SIG-M5 treated with dmso at 0.1 percent for 504 hours (cell line): ENCODE measurements around the gene LYZL4.
A peak's percentile ranks its signal among the peaks of the same experiment; 100 is the strongest.

ENCODE experiments used
- DNase-seq: peaks from one replicate; lab custom pipeline; 2025; ENCODE audit not compliant: unreplicated experiment; lab: John Stamatoyannopoulos, UW

Gene LYZL4

DNA sequence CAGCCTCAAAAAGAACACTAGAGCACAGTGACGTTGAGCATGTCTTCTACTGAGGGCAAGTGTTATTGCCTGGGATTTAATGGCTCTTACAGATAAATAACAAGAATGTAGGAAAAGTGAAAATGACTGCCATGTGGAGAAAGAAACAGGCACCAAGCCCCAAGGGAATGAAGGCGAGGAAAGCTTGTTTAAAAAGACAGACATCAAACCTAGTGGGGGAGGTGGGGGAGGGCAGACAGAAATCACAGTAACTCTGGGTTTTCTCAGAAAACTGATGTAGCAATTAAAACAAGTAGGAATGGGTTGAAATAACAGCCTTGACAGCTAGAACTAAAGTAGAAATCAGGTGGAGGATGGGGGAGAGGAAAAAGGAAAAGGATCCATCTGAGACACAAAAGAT lies 18.4 kb upstream of the LYZL4 start:
- DNase-seq, result no peak

DNA sequence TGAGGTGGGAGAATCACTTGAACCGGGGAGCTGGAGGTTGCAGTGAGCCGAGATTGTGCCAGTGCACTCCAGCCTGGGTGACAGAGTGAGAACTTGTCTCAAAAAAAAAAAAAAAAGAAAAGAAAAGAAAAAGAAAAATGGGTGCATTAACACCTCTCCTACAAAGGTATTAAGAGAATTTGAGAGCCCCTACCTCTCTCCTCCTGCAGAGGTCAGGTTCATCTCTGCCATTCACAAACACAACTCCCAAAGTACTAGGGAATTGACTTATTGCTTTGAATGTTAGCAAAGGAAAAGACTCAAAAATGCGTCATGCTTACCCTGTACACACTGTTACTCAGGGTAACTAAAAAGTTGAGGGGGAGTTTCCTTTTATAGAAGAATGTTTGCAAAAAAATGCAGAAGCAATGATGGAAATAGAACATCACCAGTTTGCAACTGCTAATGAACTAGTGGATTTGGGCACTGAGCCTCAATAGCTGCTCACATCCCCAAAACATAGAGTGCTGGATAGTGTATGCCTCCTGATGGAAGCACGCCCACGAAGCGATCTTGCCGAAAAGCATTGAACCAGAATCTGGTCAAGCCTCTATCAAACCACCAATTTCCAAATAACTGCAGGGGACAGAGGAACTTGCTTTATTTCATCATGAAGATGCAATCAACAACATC lies 15.5 kb upstream of the LYZL4 start:
- DNase-seq, result no peak

GRCh38 chr3:42424911-42425310 lies 14.5 kb upstream of the LYZL4 start:
- no peak for DNase-seq

- DNase-seq, result no peak
Measured at GRCh38 chr3:42421818-42422796, 11.7 kb upstream of the LYZL4 start.

- no peak for DNase-seq
Measured at GRCh38 chr3:42419563-42419962, 9.2 kb upstream of the LYZL4 start.

DNA sequence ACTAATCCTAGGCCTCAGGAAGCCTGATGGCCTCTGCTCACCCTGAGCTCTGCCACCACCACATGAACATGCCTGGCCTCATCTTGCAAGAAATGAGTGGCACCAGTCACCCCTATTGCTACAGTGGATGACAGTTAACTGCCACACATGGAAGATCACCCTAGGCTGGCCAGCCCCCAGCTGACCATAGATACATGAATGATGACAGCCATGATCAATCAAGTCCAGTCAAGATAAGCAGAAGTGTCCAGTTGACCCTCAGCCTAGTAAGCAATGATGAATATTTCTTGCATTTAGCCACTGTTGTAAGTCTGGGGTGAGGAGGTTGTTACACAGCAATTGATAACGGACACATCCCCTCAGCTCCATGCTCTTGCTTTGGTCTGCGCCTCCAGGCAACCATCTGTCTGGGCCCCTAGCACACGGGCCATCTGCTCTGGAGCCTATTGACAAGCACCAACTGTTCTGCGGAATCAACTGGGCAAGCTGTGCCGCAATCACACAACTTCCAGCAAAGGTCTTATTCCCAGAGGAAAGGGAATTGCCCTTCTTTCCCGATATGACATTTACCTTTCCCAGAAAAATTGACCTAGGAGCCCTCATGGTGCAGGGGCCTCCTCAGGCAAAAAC lies 2.2 kb upstream of the LYZL4 start:
- DNase-seq, result no peak

- no peak for DNase-seq
Measured at GRCh38 chr3:42411429-42411828, 1.0 kb upstream of the LYZL4 start.

DNA sequence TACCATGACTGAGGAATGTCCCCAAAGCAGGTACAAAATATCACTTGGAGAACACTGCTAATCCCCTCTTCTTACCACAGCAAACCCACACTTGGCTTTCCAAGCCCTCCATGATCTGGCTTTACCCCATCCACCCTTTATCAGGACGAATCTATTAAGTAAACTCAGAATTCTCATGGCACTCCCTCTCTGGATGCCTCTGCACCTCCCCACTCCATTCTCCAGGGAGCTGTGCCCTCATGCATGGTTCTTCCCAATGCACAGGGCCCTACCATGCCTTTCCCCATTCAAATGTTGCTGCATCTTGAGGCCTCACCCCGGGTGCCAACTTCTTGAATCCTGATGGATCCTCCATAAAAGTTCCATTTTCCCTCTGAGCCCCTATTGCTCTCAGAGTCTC lies 2.3 kb downstream of the LYZL4 start:
- no peak for DNase-seq

DNA sequence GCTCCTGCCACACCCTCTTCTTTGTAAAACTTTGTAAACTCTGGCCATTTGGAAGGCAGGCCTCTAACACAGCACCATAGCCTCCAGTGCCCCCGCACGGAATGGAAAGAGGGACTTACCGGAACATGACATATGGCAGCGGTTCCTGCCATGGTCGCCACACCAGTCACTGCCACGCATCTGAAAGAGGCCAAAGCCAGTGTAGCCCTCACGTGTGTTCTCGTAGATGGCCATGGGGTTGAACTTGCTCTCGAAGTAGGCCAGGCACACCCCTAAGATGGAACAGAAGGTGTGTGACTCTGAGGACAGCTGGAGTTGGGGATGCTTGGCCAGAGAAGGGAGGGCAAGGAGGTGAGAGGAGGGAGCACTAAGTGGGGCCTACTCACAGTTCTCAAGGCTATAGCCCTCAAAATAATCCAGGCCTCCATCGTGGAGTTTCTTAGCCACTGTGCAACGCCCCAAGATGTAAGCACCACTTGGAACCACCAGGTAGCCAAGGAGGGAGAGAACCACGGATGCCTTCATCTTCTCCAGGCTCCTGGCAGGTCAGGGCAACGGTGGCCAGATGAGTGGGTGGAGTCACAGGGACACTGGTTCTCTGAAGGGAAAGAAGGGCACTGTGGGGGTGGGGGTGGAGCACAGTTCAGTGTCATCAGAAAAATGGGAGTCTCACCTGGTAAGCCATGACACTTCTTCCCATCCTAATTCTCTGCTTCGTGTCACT lies 3.5 kb downstream of the LYZL4 start:
- no peak for DNase-seq

GRCh38 chr3:42405857-42406256 lies 4.6 kb downstream of the LYZL4 start:
- no peak for DNase-seq

DNA sequence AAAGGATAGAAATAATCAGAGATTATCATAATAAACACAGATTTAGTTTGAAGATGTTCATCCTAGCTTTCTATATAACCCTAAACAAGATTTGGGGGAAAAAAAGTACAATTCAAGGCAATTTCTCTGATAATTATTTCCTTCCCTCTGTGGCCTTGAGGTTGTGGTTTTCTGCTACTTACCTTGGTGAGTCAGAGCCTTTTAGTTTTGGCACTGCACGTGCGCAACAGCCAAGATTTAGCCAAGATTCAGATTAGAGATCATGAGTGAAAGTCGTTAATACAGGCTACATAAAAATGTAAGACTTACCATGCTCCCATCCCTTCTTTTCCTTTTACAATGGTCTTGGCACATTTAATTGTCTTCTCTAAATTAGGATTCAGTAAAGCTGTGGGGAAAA lies 6.7 kb downstream of the LYZL4 start:
- DNase-seq, result no peak

- no peak for DNase-seq
Measured at GRCh38 chr3:42402394-42403096, 7.9 kb downstream of the LYZL4 start.

GRCh38 chr3:42398080-42398479 lies 12.3 kb downstream of the LYZL4 start:
- no peak for DNase-seq

DNA sequence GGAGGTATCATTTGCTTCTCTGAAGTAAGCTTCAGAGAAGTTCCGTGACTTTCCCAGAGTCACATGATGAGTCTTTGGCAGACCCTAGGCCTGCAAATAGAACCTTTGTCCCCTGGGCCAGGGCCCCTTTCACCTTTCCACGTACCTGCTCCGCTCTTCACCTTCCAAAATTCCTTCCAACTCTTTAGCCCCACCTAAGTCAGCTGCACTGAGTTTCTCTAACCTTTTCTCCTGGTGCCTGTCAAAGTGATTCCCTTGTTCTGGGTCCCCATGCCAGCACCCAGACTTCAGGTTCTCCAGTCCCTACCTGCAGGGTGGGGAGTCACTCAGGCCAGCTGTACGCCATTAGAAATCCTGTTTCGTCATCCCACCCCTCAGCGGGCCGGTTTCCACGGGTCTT lies 12.8 kb downstream of the LYZL4 start:
- DNase-seq, result no peak

GRCh38 chr3:42394579-42395288 lies 15.7 kb downstream of the LYZL4 start:
- DNase-seq, result no peak

DNA sequence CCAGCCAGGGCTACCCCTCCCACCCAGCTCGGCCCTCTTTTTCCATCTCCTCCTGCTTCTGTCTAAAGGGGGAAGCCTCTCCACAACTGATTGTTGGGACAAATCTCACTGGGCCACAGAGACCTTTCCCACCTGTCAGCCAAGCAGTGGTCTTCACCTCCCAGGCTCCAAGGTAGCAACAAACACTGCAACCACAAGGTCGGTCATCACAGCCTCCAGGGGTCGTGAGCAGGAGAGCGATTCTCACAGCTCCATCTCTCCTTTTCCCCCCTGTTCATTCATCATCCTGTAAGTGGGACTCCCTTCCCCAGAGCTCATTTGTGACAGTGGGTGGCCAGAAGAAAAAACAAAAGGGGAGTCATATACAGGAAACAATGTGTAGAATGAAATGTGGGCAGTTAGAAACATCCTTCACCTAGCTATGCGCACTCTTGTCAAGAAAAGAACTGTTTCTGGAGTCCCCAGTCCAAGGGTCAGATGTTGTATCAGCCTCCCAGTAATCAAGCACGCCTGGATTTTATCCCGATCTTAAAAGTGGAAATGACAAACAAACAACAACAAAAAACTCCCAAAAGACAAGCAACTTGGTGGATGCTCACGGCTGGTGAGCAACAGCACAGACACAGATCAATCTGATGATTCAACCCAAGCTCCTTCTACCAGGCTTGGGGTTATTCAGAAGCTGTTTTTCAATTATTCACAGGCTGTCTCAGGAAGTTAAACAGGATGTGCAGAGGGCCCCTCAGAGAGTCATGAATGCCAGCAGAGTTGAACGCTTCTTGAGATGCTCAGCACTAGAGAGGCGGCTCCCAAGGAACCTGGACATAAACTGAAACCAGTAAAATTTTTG lies 22.4 kb downstream of the LYZL4 start:
- DNase-seq, result no peak

- no peak for DNase-seq
Measured at GRCh38 chr3:42381551-42382082, 28.8 kb downstream of the LYZL4 start.

DNA sequence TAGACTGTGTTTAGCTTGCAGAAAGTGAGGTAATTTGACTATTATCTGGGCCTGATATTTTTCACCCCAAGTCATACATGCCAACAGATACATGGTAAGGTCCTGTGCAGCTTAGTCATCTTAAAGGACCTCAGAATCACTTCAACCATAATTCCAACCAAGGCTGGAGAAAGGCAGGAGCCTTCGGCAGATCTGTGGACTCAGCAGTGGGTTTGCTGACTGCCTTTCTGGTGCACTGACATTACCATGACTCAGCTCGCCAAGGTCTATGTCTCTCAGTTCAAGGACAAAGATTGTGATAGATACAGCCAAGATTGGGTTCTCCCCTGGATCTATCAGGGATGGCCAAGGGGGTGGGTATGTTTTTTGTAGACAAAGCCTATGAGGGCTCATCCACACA lies 32.7 kb downstream of the LYZL4 start:
- no peak for DNase-seq

DNA sequence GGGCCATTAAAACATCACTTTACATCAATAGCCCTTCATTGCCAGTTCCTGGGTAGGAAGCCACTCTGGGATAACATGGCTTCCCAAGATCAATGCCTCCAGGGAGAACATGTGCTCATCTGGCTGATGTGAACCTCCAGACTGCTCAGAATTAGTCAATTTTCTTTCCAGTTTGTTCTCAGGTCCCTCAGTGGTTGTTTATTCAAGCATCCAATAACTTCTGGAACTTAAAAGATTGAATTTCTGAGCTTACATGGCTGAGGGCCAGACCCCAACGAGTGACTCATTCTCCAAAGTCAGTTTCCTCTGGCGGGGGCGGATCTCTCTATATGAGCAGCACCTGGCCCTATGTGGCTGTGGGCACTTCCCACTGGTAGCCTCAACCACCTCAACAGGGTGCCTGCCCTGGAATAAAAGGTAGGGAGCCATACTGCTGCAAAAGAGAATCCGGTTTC lies 34.0 kb downstream of the LYZL4 start:
- peak; percentile 13 for DNase-seq
